ENCODE measurements around the gene BHLHE23.

The BHLHE23 gene

DNA sequence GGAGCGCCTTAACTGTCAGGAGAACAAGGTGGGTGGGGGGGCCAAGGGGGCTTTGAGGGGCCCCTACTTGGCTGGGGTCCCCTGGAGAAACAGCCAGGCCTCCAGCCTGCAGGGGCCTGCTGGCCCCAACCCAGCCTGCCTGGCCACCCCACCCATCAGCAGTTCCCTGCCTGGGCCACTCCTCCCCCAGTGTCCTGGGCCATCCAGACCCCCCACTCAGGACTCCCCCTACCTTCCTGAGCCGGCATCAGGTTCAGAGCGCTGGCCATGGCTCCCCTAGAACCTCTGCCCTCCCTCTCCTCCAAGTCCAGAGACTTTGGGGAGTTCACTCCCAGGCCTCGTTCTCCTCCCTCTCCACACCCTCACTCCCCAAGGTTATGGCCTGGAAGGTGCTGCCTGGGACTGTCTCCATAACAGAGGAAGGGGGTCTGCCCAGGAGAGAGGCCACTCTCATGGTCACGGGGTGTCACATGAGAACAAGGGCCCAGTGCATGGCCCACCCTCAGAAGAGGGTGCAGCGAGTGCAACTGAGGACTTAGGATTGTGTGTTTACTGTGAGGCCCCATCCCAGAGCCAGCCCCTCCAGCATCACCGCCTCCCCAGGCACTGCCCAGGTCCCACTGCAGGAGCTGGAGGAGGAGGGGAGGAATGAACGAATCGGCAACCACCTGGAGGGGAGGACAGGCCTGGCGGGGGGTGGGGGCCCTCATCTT, 48.2 kb downstream of the BHLHE23 start:
- DNase-seq = no peak

DNA sequence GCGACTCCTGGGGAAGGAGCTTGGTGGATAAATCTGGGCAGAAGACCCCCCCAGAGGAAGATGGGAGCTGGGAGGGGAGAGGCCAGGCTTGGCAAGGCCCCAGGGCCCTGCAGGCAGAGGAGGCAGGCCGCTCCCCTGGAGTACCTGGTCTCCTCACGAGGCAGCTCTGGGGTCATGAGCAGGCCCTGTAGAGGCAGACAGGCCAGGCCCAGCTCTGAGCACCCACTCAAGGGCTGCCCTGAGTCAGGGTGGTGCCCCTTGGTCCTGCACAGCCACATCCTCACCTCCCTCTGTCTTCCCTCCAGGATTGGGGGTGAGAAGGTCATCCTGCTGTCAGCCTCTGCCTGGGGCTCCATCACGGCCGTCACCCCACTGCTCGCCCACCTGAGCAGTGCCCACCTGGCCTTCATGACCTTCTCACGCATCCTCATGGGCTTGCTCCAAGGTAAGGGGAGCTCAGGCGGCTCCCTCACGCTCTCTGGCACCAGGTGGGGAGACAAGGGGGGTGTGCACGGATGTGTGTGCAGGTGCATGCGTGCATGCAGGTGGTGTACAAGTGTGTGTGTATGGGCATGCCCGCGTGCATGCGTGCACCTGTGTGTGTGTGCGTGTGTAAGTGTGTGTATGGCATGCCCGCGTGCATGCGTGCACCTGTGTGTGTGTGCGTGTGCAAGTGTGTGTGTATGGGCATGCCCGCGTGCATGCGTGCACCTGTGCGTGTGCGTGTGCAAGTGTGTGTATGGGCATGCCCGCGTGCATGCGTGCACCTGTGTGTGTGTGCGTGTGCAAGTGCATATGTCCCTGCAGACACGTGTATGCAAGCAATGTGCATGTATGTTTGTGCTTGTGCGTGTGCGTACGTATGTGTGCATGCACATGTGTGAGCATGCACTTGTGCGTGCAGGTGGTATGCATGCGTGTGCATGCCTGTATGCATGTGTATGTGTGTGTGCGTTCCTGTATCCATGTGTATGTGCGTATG, 49.3 kb downstream of the BHLHE23 start:
- no peak for DNase-seq

DNA sequence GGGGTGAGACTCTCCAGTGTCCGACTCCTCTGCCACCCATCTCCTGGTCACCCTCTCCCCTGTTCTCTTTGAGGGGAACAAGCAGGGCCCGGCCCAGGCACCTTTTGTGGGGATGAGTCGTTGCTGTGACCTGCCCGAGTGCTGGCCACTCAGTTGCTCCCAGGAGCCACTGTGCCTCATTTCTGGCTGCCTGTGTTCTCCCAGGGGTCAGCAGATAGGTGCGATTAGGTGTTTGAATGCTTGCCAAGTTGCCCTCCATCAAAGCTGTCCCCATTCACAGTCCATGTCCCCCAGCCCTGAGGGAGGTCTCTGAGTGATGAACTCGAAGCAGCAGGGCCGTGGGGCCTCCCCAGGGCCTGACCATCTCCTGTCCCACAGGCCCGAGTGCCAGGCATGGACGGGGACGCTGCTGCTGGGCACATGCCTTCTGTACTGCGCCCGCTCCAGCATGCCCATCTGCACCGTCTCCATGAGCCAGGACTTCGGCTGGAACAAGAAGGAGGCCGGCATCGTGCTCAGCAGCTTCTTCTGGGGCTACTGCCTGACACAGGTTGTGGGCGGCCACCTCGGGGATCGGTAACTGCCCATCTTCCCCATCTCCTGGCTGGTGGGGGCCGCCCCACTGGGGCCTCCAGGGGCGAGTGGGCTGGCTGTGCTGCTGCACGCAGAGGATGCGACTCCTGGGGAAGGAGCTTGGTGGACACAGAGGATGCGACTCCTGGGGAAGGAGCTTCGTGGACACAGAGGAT, 50.2 kb downstream of the BHLHE23 start:
- no peak for DNase-seq
